ENCODE measurements around the gene GRIN1.

GRIN1 gene

DNA sequence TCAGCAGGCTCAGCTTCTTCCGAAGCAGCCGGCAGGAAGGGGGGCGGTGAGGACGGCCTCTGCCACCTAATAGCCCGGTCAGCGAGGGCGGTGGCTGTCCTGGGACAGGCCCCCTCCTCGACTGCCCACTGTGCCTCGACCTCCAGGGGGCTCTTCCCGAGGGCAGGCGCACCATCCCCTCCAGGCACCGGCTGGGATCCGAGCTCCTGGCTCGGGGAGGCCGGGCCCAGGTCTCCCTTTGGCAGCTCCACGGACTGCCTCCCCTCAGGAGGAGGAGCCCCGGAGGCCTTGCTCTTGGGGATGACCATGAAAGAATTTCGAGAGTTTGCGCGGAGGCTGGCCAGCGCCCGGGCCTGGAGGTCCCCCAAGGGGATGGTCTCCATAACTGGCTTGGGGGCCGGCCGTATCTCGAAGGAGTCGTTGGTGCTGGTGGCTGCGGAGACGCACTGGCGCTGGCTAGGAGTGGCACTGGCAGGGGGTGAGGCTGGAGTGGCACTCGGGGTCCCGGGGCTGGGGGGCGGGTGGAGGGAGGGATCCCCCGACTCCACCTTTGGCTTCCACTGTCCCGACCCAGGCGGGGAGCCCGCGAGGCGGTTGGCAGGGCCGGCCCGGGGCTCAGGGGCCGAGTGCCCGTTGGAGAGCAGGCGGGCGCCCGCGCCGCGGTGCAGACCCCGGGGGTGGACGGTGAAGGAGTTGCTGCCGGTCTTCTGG is 60.6 kb downstream of the GRIN1 start:
- Histone ChIP-seq H3K27ac (peak overlapping the region in 7 of 21 experiments; percentile 7 to 65 (median 39)), H3K4me3 (peak overlapping the region; percentile 9 to 71 (median 27))

DNA sequence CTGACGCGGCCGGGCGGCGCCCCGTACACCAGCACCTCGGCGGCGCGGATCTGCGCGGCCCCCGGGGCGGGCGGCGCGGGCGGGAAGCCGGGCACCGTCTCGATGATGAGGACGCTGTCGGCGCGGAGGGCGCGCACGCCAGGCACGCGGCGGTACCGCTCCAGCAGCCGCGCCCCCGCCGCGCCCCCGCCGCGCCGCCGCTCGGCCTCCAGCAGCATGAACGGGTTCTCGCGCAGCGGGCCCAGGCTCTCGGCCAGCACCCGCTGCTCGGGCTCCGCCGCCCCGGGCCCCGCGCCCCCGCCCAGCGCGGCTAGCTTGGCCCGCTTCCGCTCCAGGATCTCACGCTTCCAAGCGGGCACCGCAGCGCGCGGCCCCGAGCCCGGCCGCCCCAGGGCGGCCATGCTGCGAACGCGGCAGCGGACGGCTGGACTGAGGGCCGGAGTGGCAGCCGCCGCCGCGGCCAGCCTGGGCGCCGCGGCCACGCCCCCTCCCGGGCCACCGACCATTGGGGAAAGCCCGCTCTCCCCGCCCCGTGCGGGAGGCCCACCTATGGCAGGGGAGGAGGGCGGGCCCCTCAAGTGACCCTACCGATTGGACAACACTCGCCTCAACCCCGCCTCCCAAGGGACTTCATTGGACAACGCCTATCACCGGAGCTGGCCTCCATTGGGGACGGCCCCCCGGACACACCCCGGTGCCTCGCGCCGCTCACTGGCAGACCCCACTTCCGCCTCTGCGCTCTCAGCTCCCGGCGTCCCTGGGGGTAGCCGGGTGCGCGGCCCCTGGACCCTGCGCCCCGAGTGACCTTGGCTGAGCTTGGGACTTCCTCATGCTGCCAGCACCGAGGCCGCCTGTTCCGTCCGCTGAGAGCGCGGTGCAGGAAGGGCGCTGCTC is 61.6 kb downstream of the GRIN1 start, which contains the start of gene TPRN:
TPRN (minus strand) TSS at position 431 of the 894 bp plus-strand sequence; CDS start at position 401, 30 bp downstream.
- Histone ChIP-seq H3K4me3 (peak within 1 kb of the TSS; percentile 45 to 71 (median 58)), H3K27ac (peak within 1 kb of the TSS in 20 of 21 experiments; percentile 61 to 97 (median 82))

DNA sequence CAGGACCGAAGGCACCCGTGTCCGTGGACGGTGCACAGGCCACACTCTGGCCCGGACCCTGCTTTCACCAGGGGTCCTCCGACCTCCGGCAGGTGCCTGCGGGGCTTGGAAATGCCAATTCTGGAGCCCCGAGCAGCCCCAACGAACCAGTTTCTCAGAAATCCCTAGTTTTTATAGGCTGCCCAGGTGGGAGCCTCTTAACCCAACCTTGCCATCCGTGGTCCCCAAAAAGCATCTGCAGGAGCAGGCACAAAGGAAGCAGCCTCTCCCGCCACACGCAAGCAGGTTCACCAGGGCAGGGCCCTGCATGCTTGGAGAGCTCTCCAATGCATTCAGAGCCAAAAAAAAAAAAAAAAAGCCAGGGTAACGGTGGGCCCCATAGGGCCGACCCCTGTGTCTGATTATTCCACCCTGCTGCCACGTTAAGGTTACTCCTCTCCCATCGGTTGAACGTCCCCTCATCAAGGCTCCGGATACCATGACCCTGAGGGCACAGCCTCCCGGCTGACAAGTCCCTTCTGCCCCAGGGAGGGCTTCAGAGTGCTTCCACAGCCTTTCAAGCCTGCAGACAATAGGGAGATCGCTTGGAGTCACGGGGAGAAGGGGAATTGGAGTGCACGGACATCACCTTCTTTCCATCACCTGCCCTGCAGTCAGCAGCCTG is 62.4 kb downstream of the GRIN1 start:
- Histone ChIP-seq H3K27ac (peak overlapping the region in 20 of 21 experiments; percentile 61 to 97 (median 82)), H3K4me3 (peak overlapping the region; percentile 45 to 71 (median 58))

DNA sequence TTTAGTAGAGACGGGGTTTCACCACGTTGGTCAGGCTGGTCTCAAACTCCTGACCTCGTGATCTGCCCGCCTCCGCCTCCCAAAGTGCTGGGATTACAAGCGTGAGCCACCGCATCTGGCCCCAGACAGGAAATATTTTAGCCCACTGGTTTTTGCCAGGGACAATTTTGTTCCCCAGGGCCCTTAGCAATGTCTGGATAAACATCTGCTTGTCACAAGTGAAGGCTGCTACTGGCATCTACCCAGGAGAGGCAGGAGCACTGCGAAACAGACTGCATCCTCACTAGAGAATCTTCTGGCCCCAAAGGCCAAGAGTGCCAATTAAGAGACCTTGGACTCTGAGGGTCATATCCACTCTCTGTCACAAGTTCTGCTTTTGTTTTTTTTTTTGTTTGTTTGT is 64.0 kb downstream of the GRIN1 start:
- H3K27ac ChIP-seq: no peak overlapping the region
- H3K4me3 ChIP-seq: no peak overlapping the region

DNA sequence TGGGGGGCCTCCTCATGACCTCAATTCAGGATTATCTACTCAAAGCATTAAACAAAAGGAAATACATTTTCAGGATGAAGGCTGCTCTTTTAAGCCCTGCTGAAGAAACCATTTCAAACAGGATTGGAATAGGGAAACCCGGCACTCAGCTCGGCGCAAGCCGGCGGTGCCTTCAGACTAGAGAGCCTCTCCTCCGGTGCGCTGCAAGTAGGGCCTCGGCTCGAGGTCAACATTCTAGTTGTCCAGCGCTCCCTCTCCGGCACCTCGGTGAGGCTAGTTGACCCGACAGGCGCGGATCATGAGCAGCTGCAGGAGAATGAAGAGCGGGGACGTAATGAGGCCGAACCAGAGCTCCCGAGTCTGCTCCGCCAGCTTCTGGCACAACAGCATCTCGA is 65.8 kb downstream of the GRIN1 start:
- Histone ChIP-seq H3K27ac (peak overlapping the region in 20 of 21 experiments; percentile 80 to 93 (median 86)), H3K4me3 (peak overlapping the region; percentile 68 to 99 (median 94))

DNA sequence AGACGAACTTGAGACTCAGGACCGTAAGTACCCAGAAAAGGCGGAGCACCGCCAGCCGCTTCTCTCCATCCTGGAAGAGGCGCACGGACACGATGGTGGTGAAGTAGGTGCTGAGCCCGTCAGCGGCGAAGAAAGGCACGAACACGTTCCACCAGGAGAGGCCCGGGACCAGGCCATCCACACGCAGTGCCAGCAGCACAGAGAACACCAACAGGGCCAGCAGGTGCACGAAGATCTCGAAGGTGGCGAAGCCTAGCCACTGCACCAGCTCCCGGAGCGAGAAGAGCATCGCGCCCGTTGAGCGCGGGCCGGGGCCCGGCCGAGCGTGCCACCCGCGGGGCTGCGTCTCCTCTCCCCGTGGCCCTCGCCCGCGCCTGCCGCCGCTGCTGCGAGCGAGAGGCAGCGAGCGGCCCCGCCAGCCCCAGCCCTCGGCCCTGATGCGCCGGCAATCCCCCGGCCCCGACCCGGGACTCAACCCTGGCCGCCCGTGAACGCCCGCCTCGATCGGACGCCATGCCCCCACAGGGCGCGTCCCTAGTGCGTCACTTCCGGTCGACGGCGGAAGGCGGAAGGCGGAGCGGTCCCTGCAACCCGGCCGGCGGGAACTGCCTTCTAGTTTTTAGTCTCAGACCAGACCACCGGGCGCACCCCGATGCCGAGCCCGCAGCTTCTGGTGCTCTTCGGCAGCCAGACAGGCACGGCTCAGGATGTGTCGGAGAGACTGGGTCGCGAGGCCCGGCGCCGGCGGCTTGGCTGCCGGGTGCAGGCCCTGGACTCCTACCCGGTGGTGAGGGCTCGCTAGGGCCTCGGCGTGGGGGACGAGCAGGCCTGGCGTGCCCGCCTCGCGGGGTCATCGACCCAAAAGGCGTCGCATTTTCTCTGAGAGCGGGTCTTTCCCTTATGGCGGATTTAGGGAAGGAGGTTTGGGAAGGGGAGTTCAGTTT is 66.4 kb downstream of the GRIN1 start, which contains the start of the genes NDOR1 and TMEM203:
NDOR1 (plus strand) TSS at position 575 of the 944 bp plus-strand sequence; CDS start at position 653, 78 bp downstream.
TMEM203 (minus strand) TSS at position 523 of the 944 bp plus-strand sequence; CDS start at position 289, 234 bp downstream.
- Histone ChIP-seq H3K4me3 (peak within 1 kb of the TSS; percentile 68 to 99 (median 94)), H3K27ac (peak within 1 kb of the TSS; percentile 31 to 93 (median 86))

DNA sequence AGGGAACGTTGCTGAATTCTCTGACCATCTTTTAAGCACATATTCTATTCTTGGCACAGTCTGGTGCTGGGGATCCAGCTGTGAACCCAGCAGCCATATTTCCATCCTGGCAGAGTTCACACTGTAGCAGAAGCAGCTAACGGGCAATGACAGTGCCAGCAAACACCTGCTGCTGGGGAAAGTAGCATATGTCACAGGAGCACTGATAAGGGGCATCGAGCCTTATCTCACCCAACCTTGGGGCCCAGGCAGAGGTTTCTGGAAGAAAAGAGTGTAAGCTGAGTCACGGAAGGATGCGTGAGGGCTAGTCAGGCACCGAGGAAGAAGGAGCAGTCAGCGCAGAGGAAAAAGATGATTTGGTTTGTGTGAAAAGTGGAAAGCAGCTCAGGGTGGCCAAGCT is 67.6 kb downstream of the GRIN1 start:
- Histone ChIP-seq H3K27ac (peak overlapping the region in 1 of 21 experiments; percentile 87), H3K4me3 (peak overlapping the region in 3 of 7 experiments; percentile 93 to 99 (median 99))

DNA sequence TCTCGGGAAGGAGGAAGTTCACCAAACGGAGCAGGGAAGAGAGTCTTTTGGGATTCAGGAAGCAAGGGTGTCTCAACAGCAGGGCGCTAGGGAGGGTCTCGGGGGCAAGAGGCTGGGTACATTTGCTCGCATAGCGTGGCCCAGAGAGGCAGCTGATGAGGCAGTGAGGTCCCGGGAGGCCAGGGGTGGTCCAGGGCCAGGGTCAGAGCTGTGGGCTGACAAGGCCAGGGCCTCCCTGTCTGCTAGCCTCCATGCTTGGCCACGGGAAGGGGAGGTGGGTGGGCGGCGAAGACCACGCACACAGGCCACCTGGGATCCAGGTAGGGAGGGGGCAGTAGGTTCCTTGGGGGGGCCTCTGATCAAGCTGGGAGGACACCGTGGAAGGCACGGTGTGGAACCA is 72.6 kb downstream of the GRIN1 start:
- no peak overlapping the region for H3K4me3 ChIP-seq
- no peak overlapping the region for H3K27ac ChIP-seq

DNA sequence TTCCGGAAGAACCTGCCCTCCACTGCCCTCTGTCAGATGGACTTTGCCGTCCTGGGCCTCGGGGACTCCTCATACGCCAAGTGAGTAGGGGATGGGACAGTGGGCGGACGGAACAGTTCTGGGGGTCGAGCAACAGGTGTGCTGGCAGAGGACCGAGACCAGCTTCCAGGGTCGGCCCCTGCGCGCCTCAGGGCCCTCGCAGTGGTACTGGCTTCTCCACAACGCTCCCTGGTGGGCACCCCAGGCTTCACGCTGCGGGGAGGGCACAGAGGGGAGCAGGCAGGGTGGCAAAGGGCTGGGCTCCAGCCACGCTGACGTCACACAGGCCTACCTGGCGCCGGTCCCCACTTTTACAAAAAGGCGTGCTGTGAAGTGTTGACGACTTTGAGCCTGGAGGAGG is 73.6 kb downstream of the GRIN1 start:
- H3K27ac ChIP-seq: no peak overlapping the region
- no peak overlapping the region for H3K4me3 ChIP-seq

DNA sequence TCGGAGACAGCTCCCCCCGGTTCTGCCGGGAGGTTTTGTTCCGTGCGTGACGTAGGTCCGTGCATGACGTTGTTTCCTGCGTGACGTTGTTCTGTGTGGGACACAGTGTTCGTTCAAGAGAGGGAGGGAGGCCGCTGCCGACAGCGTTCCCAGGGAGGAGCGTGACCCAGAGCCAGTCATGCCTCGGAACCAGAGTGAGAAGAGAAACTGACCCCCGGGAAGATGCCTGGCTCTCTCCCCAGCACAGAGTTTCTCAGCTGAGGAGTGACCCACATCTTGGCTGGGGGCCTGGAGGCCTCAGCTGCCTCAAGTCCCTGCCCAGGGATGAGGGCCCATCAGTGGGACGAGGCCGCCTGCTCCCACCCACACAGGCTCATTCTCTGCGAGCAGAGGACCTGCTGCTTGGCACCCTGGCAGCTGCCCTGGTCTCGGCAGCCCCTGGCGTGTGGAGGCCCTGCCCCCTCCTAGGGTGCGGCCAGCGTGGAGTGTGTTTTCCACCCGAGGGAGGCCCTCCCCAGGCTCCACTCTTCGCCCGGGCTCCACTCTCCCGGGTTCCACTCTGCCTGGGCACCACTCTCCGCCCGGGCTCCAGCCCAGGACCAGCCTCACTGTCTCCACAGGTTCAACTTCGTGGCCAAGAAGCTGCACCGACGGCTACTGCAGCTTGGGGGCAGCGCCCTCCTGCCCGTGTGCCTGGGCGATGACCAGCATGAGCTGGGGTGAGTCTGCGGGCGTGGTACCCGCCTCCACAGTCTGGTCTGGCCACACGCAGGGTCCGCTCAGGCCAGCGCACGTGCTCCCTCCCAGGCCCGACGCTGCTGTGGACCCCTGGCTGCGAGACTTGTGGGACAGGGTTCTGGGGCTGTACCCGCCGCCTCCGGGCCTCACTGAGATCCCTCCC is 74.5 kb downstream of the GRIN1 start:
- H3K4me3 ChIP-seq: no peak overlapping the region

DNA sequence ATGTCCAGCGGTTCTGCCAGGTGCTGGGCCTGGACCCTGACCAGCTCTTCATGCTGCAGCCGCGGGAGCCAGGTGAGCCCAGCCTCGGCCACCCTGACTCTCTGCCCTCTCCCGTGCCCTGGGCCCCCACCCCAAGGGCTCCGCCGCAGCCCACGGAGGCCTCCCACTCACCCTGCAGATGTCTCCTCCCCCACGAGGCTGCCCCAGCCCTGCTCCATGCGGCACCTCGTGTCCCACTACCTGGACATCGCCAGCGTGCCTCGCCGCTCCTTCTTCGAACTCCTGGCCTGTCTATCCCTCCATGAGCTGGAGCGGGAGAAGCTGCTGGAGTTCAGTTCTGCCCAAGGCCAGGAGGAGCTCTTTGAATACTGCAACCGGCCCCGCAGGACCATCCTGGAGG is 75.7 kb downstream of the GRIN1 start:
- no peak overlapping the region for H3K4me3 ChIP-seq
- H3K27ac ChIP-seq: no peak overlapping the region

More for the DNA sequence above, 74.5 kb downstream of the GRIN1 start:
- no peak overlapping the region for H3K27ac ChIP-seq

DNA sequence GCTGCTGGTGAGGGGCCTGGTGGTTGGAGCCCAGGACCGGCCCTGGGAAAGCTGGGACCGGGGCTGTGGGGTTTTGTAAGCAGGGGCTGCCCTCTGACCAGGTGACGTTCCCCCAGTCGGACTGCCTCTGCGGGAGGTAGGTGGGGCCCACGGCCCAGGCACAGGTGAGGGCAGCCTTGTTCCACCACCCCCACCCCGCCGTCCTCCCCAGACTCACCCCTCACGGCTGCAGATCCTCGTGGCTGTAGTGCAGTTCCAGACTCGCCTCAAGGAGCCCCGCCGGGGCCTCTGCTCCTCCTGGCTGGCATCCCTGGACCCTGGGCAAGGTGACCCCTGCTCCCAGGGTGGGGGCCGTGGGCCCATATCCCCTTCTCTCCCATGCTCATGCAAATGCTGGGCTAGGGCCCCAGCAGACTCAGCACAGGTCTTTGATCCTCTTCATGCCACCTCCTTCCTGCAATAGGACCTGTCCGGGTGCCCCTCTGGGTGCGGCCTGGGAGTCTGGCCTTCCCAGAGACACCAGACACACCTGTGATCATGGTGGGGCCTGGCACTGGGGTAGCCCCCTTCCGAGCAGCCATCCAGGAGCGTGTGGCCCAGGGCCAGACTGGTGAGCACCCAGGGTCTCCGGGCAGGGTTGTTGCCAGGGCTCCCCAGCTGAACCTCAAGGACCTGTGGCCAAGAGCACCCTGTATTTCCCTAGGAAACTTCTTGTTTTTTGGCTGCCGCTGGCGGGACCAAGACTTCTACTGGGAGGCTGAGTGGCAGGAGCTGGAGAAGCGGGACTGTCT is 76.4 kb downstream of the GRIN1 start:
- Histone ChIP-seq H3K4me3 (no peak overlapping the region), H3K27ac (peak overlapping the region in 1 of 21 experiments; percentile 10)

DNA sequence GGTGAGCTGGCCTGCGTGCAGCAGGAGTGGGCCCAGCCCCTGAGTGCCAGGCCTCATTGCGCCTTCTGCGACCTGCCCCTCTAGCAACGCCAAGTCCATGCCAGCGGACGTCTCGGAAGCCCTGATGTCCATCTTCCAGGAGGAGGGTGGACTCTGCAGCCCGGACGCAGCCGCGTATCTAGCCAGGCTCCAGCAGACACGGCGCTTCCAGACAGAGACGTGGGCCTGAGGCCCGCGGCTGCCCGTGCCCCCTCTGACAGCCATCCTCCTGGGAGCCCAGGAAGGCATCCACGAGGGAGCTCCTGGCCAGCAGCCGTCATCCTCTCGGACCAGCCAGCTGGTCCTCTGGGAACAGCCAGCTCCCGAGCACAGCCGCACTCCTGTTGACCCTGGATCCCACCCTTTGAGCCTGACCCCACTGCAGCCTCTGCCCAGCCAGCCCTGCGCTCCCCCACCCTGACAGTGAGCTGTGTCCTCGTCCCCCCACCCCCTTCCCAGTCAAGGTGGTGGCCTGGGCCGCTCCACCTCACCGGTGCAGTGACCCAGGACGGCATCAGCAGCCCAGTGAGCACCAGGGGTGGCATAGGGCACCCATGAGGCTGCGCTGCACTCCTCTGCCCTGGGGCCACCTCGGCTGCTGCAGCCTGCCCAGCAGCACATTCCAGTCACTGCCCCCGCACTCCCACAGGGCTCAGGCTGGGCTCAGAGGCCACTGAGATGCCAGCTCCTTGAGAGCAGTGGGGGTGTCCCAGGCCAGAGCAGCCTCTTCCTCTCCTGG is 77.4 kb downstream of the GRIN1 start:
- H3K4me3 ChIP-seq: peak overlapping the region in 1 of 7 experiments; percentile 39

DNA sequence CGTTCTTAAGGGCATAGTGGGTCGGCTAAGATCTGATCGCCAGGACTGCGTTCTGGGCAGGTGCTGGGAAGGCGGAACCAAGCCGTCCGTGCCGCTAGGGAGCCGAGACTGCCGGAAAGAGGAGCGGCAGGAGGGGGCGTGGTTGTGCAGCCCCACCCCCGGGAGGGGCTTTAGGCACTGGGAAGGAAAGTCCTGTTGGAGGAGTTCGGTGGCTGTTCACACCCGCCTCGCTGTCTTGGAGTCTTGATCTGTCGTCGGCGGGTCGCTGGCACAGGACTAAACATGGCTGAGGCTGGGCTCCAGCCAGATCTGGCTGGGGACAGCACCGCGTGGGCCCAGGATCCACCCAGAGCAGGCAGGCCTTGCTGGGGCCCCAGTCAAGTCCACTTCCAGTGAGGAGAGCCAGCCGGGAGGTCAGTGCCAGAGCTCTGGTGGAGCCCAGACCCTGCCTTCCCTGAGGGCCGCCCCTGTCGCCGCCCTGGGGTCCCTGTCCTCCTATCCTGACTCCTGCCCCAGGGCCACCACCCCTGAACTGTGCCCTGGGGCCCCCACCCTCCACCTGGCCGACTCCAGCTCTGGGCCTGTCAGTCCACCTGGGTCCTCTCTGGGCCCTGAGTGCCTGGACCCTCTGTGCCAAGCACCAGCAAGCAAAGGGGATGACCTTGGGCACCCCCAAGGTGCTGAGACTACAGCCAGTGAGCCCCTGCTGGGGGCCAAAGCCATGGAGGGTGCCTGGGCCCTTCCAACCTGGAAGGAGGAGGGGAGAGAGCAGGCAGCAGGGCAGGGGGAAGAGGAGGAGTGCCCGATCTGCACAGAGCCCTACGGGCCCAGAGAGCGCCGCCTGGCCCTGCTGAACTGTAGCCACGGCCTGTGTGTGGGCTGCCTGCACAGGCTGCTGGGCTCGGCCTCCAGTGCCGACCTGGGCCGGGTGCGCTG is 78.6 kb downstream of the GRIN1 start:
- peak overlapping the region; percentile 6 to 39 (median 26) for H3K4me3 ChIP-seq
- H3K27ac ChIP-seq: peak overlapping the region in 20 of 21 experiments; percentile 30 to 92 (median 82)

More for the DNA sequence above, 77.4 kb downstream of the GRIN1 start:
- H3K27ac ChIP-seq: peak overlapping the region in 11 of 21 experiments; percentile 23 to 92 (median 83)

All from skin epidermis (tissue), 12 donors.